KMS-11 (cell line): Measurements from ENCODE around the gene PGBD1.

ENCODE experiments used
- H2AFZ ChIP-seq: fragments of 200-600 bp; sonication (generic); 2 replicates; pipeline ENCODE4 v1.6.1; 2016; ENCODE audit warnings: antibody characterized with exemption, mixed run types, low read depth
- H3K27ac ChIP-seq: fragments of 200-600 bp; sonication (generic); 2 replicates; pipeline ENCODE4 v1.6.1; 2016; ENCODE audit warnings: mild to moderate bottlenecking, mixed run types
- H3K27me3 ChIP-seq: fragments of 200-600 bp; sonication (generic); 2 replicates; pipeline ENCODE4 v1.6.1; 2017; ENCODE audit warnings: mild to moderate bottlenecking, low read depth, mixed run types, moderate library complexity; ENCODE audit not compliant: insufficient read depth
- H3K36me3 ChIP-seq: fragments of 200-600 bp; sonication (generic); 2 replicates; pipeline ENCODE4 v1.6.1; 2017; ENCODE audit warnings: mild to moderate bottlenecking, mixed run types; ENCODE audit not compliant: insufficient read depth
- H3K4me1 ChIP-seq: fragments of 200-600 bp; sonication (generic); 2 replicates; pipeline ENCODE4 v1.6.1; 2016; ENCODE audit warnings: mild to moderate bottlenecking, low read depth, mixed run types; ENCODE audit not compliant: poor library complexity, severe bottlenecking
- H3K4me2 ChIP-seq: fragments of 200-600 bp; sonication (generic); 2 replicates; pipeline ENCODE4 v1.7.0; 2016; ENCODE audit warnings: mild to moderate bottlenecking, mixed run types
- H3K4me3 ChIP-seq: fragments of 200-600 bp; sonication (generic); IDR thresholded peaks from 2 replicates; pipeline ENCODE4 v1.6.1; 2017; ENCODE audit warnings: low read depth, low read length, mixed read lengths; ENCODE audit not compliant: insufficient read depth
- H3K79me2 ChIP-seq: fragments of 200-600 bp; sonication (generic); 2 replicates; pipeline ENCODE4 v1.6.1; 2016; ENCODE audit warnings: low read depth, mixed run types; ENCODE audit not compliant: insufficient read depth
- H3K9ac ChIP-seq: fragments of 200-600 bp; sonication (generic); 2 replicates; pipeline ENCODE4 v1.6.1; 2016; ENCODE audit warnings: mild to moderate bottlenecking, mixed run types
- H4K20me1 ChIP-seq: fragments of 200-600 bp; sonication (generic); 2 replicates; pipeline ENCODE4 v1.6.1; 2016; ENCODE audit warnings: mild to moderate bottlenecking, mixed run types; ENCODE audit not compliant: insufficient read depth
- TF ChIP-seq, protein P1 (sequence below): fragments of 200-600 bp; sonication (generic); conservative IDR thresholded peaks from 2 replicates; pipeline ENCODE4 v1.6.1; 2017; ENCODE audit warnings: low read depth, mild to moderate bottlenecking, antibody characterized with exemption, low read length, moderate library complexity, mixed read lengths

PGBD1 gene

DNA sequence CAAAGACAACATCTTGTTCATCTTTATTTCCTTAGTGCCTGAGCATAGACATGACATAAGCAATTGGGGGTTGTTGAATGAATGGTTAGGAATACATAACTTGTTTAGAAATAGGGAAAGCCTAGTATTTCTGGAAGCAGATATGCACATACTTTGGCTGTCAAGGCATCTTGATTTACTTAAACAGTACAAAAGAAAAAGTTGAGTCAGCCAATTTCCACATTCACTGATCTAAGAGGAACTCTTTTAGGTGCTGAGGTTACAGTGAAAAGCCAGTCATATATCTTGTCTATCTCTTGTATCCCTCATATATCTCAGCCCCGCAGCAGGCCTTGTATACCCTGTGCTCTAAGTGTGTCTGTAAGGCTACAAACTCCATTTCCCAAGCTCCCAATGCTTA is 40.9 kb upstream of the PGBD1 start:
- TF ChIP-seq, protein P1, sequence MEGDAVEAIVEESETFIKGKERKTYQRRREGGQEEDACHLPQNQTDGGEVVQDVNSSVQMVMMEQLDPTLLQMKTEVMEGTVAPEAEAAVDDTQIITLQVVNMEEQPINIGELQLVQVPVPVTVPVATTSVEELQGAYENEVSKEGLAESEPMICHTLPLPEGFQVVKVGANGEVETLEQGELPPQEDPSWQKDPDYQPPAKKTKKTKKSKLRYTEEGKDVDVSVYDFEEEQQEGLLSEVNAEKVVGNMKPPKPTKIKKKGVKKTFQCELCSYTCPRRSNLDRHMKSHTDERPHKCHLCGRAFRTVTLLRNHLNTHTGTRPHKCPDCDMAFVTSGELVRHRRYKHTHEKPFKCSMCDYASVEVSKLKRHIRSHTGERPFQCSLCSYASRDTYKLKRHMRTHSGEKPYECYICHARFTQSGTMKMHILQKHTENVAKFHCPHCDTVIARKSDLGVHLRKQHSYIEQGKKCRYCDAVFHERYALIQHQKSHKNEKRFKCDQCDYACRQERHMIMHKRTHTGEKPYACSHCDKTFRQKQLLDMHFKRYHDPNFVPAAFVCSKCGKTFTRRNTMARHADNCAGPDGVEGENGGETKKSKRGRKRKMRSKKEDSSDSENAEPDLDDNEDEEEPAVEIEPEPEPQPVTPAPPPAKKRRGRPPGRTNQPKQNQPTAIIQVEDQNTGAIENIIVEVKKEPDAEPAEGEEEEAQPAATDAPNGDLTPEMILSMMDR = no peak
- Histone ChIP-seq H4K20me1 (no peaks in the 10 kb centered on the region), H3K79me2 (no peaks in the 10 kb centered on the region), H3K4me2 (no peak overlapping the region), H3K4me3 (no peak overlapping the region), H2AFZ (no peak overlapping the region), H3K9ac (no peak overlapping the region), H3K27me3 (no peaks in the 10 kb centered on the region), H3K36me3 (no peaks in the 10 kb centered on the region), H3K27ac (no peak overlapping the region), H3K4me1 (peaks cover 18% of the 10 kb centered on the region)

DNA sequence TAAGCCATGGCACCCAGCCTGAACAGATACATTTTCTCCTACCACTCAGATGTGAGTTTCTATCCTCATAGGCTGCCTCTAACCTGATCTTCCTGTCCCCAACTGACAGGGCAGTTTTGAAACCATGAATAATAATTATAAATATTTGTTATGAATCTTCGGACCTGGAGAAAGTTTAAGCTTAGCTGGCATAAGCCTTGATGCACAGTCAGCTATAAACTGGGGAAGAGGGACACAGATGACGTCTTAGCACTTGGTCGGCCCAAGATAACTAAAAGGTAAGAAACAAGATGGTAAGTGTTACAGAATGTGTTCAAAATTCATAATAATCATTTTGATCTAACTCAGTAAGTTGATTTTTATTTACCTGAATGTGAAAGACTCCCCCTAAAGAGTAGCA is 37.4 kb upstream of the PGBD1 start:
- no peak overlapping the region for H3K27ac ChIP-seq
- H3K4me2 ChIP-seq = no peak overlapping the region
- no peaks in the 10 kb centered on the region for H3K36me3 ChIP-seq

DNA sequence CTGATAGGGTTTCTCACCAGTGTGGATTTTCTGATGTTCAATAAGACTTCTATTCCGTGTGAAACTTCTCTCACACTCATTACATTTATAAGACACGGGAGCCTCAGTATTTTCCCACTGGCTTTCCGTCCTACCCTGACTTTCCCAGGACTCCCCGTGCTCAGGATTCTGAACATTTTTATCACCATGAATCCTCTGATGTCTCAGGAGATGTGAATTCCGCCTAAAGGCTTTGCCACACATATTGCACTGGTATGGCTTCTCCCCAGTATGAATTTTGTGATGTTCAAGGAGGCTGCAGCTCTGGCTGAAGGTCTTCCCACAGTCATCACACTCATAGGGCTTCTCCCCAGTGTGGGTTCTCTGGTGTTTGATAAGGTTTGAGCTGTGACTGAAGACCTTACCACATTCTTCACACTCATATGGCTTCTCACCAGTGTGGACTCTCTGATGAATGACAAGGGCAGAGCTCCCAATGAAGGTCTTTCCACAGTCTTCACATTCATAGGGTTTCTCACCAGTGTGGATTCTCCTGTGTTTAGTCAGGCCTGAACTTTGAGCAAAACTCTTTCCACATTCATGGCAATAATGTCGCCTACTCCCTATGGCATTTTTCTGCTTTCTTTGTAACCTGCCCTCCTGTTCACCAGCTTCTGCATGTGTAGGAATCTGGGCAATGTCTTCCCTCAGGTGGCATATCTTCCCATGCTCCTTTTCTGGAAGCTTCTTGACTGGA is 36.0 kb upstream of the PGBD1 start:
- Histone ChIP-seq H3K4me3 (no peak overlapping the region), H3K79me2 (no peaks in the 10 kb centered on the region), H3K36me3 (no peaks in the 10 kb centered on the region), H4K20me1 (no peaks in the 10 kb centered on the region), H3K4me2 (no peak overlapping the region), H2AFZ (no peak overlapping the region), H3K9ac (no peak overlapping the region), H3K4me1 (peaks cover 3% of the 10 kb centered on the region), H3K27ac (no peak overlapping the region), H3K27me3 (no peaks in the 10 kb centered on the region)
- TF ChIP-seq, protein P1 = no peak

More for the DNA sequence above, 37.4 kb upstream of the PGBD1 start:
- Histone ChIP-seq H3K4me1 (peaks cover 17% of the 10 kb centered on the region), H3K79me2 (no peaks in the 10 kb centered on the region), H3K9ac (no peak overlapping the region), H4K20me1 (no peaks in the 10 kb centered on the region), H3K4me3 (no peak overlapping the region), H2AFZ (no peak overlapping the region), H3K27me3 (no peaks in the 10 kb centered on the region)
- TF ChIP-seq, protein P1 = no peak

DNA sequence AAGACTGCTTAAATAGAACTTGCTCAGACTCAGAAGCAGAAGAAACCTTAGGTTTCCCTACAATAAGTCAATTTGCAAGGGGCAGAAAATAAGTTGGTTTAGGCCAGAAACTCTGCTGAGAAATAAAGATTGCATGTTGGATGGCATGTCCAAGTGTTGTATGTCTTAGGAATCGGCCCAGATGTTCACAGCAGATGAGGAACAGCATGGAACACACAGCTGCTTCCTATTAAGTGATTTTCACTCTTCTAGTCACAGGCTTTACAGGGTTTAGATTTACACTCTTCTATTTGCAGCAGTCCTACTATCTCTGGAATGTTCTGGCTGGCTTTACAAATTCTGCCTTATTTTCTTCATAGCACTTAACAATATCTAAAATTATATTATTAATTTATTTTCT is 32.5 kb upstream of the PGBD1 start:
- TF ChIP-seq, protein P1 = no peak
- Histone ChIP-seq H3K4me2 (no peak overlapping the region), H3K4me3 (no peak overlapping the region), H3K9ac (no peak overlapping the region), H3K79me2 (peaks cover 6% of the 10 kb centered on the region; the same call in 1 of the 2 replicates), H3K27me3 (no peaks in the 10 kb centered on the region), H2AFZ (no peak overlapping the region), H3K4me1 (peaks cover 16% of the 10 kb centered on the region), H4K20me1 (no peaks in the 10 kb centered on the region), H3K27ac (no peak overlapping the region), H3K36me3 (no peaks in the 10 kb centered on the region)
